OCI-LY3 (cell line): ENCODE measurements around the gene ZNF287.

ENCODE experiments used
- H2AFZ ChIP-seq: fragments of 200-600, 300-600 bp; shearing (Covaris generic); 2 replicates; pipeline ENCODE4 v1.6.0; 2014; ENCODE audit warnings: antibody characterized with exemption, low read depth, low read length
- H3K27ac ChIP-seq: fragments of 200-600, 300-600 bp; sonication (generic); 2 replicates; pipeline ENCODE4 v1.5.1; 2014; ENCODE audit warnings: mild to moderate bottlenecking, low read length, moderate library complexity, mixed read lengths
- H3K27me3 ChIP-seq: fragments of 200-600, 300-600 bp; sonication (generic); 2 replicates; pipeline ENCODE4 v1.6.1; 2014; ENCODE audit warnings: low read depth, low read length, mixed read lengths
- H3K36me3 ChIP-seq: fragments of 200-600, 300-600 bp; sonication (generic); replicated peaks from 2 replicates; pipeline ENCODE3; 2014; ENCODE audit warnings: low read depth, low read length, mixed read lengths
- H3K4me1 ChIP-seq: fragments of 300-600, 200-600 bp; sonication (generic); 2 replicates; pipeline ENCODE4 v1.6.1; 2014; ENCODE audit warnings: low read length, mixed read lengths
- H3K4me2 ChIP-seq: fragments of 200-600, 300-600 bp; sonication (generic); 2 replicates; pipeline ENCODE4 v1.6.1; 2014; ENCODE audit warnings: low read length, mixed read lengths
- H3K4me3 ChIP-seq: fragments of 300-600, 200-600 bp; sonication (generic); 2 replicates; pipeline ENCODE4 v1.5.1; 2014; ENCODE audit warnings: antibody characterized with exemption, mild to moderate bottlenecking, low read length, moderate library complexity
- H3K79me2 ChIP-seq: fragments of 300-600, 200-600 bp; shearing (Covaris generic); 2 replicates; pipeline ENCODE4 v1.6.1; 2014; ENCODE audit warnings: mild to moderate bottlenecking, low read length, mixed read lengths
- H3K9ac ChIP-seq: fragments of 300-600, 200-600 bp; shearing (Covaris generic); 2 replicates; pipeline ENCODE4 v1.6.0; 2014; ENCODE audit warnings: mild to moderate bottlenecking, low read length, moderate library complexity
- H3K9me3 ChIP-seq: fragments of 200-600, 300-600 bp; shearing (Covaris generic); 2 replicates; pipeline ENCODE4 v1.6.1; 2014; ENCODE audit warnings: low read length, mixed read lengths; ENCODE audit not compliant: insufficient read depth
- H4K20me1 ChIP-seq: fragments of 200-600, 300-600 bp; sonication (generic); 2 replicates; pipeline ENCODE4 v1.6.1; 2016; ENCODE audit warnings: low read length, mixed read lengths; ENCODE audit not compliant: insufficient read depth
- EZH2phosphoT487 ChIP-seq: fragments of 200-600 bp; shearing (Covaris generic); IDR thresholded peaks from 2 replicates; pipeline ENCODE4 v1.6.1; 2018; ENCODE audit warnings: antibody characterized with exemption, mixed run types, low read depth
- TF ChIP-seq, protein P1 (sequence below): fragments of 200-600, 300-600 bp; sonication (generic); IDR thresholded peaks from 2 replicates; pipeline ENCODE4 v1.5.1; 2014; ENCODE audit warnings: antibody characterized with exemption, low read length, low read depth

Gene ZNF287

DNA sequence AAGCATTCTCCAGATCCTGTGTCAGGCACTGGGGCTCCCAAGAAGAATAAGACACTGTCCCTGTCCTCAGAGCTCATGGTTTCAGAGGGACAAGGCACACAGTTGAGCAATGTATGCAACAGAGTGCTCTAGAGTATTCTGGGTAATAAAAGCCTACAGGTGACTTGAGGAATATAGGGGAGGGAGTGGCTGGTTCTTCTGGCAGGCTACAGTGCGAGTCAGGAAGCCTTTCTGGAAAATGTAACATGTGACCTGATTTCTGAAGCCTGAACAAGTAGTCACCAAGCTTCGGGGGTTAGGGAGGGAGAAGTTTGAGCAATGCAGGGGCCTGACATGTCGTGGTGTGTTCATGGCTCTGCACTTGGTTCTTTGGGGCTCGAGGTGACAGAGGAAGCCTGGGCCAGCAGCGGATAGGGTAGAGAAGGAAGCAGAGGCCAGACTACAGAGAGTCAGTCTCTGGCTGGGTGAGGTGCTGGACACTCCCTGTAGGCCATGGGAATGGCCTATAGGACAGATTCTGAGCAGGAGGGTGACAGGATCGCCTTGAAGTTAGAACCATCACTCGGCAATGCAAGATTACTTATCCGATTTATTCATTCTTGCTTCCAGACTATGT lies 61.0 kb downstream of the ZNF287 start:
- no peak overlapping the region for H3K27ac ChIP-seq
- H3K4me3 ChIP-seq: no peak overlapping the region
- H3K4me1 ChIP-seq: no peaks in the 10 kb centered on the region
- TF ChIP-seq, protein P1, sequence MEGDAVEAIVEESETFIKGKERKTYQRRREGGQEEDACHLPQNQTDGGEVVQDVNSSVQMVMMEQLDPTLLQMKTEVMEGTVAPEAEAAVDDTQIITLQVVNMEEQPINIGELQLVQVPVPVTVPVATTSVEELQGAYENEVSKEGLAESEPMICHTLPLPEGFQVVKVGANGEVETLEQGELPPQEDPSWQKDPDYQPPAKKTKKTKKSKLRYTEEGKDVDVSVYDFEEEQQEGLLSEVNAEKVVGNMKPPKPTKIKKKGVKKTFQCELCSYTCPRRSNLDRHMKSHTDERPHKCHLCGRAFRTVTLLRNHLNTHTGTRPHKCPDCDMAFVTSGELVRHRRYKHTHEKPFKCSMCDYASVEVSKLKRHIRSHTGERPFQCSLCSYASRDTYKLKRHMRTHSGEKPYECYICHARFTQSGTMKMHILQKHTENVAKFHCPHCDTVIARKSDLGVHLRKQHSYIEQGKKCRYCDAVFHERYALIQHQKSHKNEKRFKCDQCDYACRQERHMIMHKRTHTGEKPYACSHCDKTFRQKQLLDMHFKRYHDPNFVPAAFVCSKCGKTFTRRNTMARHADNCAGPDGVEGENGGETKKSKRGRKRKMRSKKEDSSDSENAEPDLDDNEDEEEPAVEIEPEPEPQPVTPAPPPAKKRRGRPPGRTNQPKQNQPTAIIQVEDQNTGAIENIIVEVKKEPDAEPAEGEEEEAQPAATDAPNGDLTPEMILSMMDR: no peak
- no peak for TF ChIP-seq EZH2phosphoT487
- no peaks in the 10 kb centered on the region for H3K36me3 ChIP-seq
- no peaks in the 10 kb centered on the region for H3K9me3 ChIP-seq
- H2AFZ ChIP-seq: no peak overlapping the region
- no peaks in the 10 kb centered on the region for H3K27me3 ChIP-seq
- H4K20me1 ChIP-seq: no peaks in the 10 kb centered on the region
- H3K4me2 ChIP-seq: no peak overlapping the region
- H3K9ac ChIP-seq: no peak overlapping the region
- H3K79me2 ChIP-seq: no peaks in the 10 kb centered on the region

DNA sequence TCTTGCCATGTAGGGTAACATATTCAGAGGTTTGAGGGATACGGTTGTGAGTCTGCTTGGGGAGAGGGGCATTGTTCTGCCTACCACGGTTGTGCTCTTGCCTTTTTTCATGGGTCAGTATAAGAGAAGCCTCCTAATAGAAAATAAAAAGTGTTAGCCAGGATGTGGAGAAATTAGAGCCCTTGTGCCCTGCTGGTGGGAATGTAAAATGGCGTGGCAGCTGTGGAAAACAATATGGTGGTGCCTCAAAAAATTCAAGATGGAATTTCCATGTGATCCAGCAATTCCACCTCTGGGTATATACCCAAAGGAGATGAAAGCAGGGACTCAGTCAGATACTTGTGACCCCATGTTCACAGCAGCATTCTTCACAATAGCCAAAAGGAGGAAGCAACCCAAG lies 62.8 kb downstream of the ZNF287 start:
- Histone ChIP-seq H4K20me1 (no peaks in the 10 kb centered on the region), H3K4me1 (no peaks in the 10 kb centered on the region), H3K9me3 (no peaks in the 10 kb centered on the region), H3K36me3 (no peaks in the 10 kb centered on the region), H3K4me3 (no peak overlapping the region), H2AFZ (no peak overlapping the region), H3K27ac (no peak overlapping the region), H3K79me2 (no peaks in the 10 kb centered on the region), H3K9ac (no peak overlapping the region), H3K4me2 (no peak overlapping the region), H3K27me3 (no peaks in the 10 kb centered on the region)
- TF ChIP-seq EZH2phosphoT487: no peak
- TF ChIP-seq, protein P1: no peak

DNA sequence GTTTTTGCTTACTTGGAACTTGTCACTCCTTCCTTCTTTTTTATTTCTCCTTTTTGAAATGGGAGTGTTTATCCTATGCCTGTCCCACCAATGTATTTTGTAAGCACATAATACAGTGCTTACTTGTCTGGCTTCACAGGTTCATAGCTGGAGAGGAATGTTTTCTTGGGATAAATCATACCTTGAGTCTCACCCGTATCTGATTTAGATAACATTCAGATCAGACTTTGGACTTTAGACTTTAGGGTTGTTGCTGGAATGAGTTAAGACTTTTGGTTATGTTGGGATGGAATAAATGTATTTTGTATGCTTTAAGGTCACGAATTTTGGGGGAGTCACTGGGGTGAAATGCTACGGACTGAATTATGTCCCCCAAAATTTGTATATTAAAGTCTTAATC lies 64.0 kb downstream of the ZNF287 start:
- H3K4me2 ChIP-seq: no peak overlapping the region
- no peaks in the 10 kb centered on the region for H3K36me3 ChIP-seq
- H4K20me1 ChIP-seq: no peaks in the 10 kb centered on the region
- H3K4me3 ChIP-seq: no peak overlapping the region
- H3K27ac ChIP-seq: no peak overlapping the region
- no peak overlapping the region for H2AFZ ChIP-seq
- no peak overlapping the region for H3K9ac ChIP-seq
- no peaks in the 10 kb centered on the region for H3K4me1 ChIP-seq
- H3K27me3 ChIP-seq: no peaks in the 10 kb centered on the region
- H3K79me2 ChIP-seq: no peaks in the 10 kb centered on the region
- no peak for TF ChIP-seq EZH2phosphoT487
- TF ChIP-seq, protein P1: no peak
- H3K9me3 ChIP-seq: no peaks in the 10 kb centered on the region
